ES-I3 (cell line): ENCODE data around the gene GKN1.

Source experiments
- H3K36me3 ChIP-seq: 2 replicates; pipeline ENCODE4 v1.6.1; 2013; ENCODE audit warnings: mild to moderate bottlenecking, low read length, control low read depth, moderate library complexity; ENCODE audit not compliant: insufficient read depth
- H3K4me1 ChIP-seq: 2 replicates; pipeline ENCODE4 v1.6.1; 2013; ENCODE audit warnings: mild to moderate bottlenecking, control low read depth, low read length; ENCODE audit not compliant: insufficient read depth
- H3K9ac ChIP-seq: 2 replicates; pipeline ENCODE4 v1.6.1; 2013; ENCODE audit warnings: low read depth, mild to moderate bottlenecking, low read length, moderate library complexity
- H3K9me3 ChIP-seq: 2 replicates; pipeline ENCODE4 v1.6.1; 2013; ENCODE audit warnings: mild to moderate bottlenecking, low read length, moderate library complexity; ENCODE audit not compliant: control insufficient read depth, insufficient read depth

GKN1 gene

DNA sequence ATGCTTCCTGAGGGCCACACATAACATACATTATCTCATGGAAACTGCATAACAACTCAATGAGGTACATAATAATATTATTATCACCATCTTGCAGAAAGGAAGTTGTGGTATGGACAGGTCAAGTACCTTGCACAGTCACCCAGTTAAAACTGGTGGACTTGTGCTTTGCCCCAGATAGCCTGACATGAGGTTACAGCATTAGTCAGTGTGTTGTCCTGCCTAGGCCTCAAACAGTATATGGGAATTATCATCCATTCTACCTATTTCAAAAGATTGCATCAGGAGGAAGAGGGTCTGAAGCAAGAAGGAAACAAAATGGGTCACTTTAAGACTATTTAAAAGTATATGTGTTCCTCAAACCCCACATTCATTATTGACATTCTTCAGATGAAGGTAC lies 33.2 kb downstream of the GKN1 start:
- no peaks in the 10 kb centered on the region for H3K9me3 ChIP-seq
- H3K9ac ChIP-seq = no peak overlapping the region
- no peaks in the 10 kb centered on the region for H3K4me1 ChIP-seq
- no peaks in the 10 kb centered on the region for H3K36me3 ChIP-seq

DNA sequence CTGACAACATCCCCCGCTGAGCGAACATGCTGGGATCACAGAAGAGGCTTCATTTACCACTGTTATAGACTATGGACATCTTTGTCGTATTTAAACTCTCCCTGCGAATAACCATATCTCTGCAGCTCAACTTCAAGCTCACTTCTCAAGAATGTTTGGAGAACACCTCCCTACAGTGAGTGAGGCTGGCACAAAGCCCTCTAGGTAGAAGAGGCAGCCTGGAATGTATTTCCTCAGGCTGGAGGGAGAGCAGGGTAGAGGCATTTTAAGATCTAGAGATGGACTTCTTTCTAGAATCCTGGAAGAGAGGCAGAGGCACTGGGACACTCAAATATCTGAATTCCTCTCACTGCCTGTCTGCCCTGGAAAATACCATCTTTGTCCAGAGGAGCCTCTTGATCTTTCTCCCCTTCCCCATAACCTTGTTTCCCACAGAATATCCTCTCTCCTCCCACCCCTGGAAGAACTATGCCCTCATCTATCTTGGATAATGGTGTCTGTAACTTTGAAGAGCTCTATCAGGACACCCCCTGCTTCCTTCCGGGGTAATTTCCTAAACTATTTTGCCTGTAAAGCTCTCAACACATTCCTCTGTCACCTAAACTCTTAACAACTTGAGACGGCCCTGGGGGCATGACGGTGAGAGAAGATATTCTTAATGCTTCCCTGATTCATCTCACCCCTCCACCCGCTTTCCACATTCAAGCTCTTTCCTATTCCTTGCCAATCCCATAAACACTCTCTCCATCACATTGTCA lies 36.2 kb downstream of the GKN1 start:
- Histone ChIP-seq H3K9me3 (no peaks in the 10 kb centered on the region), H3K4me1 (no peaks in the 10 kb centered on the region), H3K9ac (no peak overlapping the region), H3K36me3 (no peaks in the 10 kb centered on the region)

DNA sequence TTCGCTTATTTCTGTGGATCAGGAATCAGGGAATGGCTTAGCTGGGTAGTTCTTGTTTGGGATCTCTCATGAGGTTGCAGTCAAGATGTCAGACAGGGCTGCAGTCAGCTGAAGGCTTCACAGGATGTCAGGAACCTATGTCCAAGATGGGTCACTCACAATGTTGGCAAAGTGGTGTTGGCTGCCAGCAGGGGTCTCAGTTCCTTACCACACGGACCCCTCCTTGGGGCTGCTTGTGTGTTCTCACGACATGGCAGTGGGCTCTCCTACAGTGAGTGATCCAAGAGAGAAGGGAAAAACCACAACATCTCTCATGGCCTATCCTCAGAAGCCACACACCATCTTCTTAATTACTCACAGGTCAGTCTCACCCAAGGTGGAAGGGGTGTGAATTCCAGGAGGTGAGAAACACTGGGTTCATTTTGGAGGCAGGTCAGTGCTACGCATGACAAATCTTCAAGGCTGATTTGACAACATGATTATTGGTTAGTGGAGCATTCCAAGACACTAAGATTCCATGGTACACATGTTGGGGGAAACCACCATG lies 37.2 kb downstream of the GKN1 start:
- Histone ChIP-seq H3K9me3 (no peaks in the 10 kb centered on the region), H3K36me3 (no peaks in the 10 kb centered on the region), H3K4me1 (no peaks in the 10 kb centered on the region), H3K9ac (no peak overlapping the region)

DNA sequence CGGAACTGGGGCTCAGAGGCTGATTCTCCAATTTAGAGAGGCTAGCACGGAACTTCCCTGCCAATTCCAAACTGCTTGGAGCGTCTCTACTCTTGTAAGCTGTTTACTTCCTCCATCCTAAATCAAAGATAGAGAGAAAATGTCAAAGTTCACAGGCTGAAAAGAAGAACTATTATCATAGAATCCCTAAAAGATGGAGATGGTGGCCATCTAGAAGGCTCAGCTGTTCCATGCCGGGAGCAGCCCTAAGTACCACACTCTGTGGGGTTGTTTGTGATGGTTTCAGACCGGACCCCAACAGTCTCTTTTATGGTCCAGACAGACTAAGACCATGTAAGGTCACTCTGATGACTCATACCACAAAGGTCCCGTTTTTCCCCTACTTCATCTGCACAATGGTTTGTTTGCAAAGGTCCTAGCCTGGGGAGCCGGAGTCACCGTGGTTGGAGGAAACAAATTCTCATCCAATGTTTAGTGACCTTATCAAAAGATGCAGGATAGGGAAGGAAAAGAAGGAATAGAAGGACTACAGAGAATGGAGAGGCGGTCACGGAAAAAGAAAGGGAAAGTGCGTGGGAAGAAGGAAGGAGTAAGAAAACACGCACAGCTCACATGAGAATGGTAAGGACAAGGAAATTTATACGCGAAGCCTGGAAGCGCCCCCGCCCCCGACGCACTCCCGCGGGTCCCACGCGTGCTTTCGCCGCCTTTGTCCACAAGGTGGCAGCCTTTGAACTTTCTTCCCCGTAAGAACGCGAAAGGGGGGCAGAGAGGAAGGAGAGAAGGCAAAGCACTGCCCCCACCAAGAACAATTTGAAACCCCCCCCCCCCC lies 38.1 kb downstream of the GKN1 start:
- Histone ChIP-seq H3K36me3 (no peaks in the 10 kb centered on the region), H3K4me1 (no peaks in the 10 kb centered on the region), H3K9me3 (no peaks in the 10 kb centered on the region), H3K9ac (peak overlapping the region; percentile 71)

DNA sequence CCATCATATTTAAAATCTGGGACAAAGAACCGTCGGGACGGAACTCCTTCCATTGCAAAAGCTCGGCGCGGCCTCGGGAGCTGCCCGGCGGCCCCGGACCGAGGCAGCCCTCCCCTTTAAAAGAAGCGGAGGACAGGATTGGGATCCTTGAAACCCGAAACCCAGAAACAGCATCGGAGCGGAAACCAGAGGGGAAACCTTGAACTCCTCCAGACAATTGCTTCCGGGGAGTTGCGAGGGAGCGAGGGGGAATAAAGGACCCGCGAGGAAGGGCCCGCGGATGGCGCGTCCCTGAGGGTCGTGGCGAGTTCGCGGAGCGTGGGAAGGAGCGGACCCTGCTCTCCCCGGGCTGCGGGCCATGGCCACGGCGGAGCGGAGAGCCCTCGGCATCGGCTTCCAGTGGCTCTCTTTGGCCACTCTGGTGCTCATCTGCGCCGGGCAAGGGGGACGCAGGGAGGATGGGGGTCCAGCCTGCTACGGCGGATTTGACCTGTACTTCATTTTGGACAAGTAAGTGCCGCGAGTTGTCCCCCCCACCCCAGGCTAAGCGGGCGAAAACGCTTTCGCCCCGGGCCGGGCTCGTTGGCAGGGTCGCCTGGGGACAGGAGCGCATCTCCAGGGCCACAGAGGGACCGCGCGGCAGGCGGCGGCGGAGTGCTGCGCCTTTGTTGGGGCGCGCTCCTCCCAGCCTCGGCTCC lies 38.9 kb downstream of the GKN1 start, which contains the start of gene ANTXR1:
Gene ANTXR1 (plus strand): TSS at position 38 of the 698 bp plus-strand sequence. CDS start 321 bp downstream, at position 359.
- H3K9ac ChIP-seq = peak within 1 kb of the TSS; percentile 71
- no peaks in the 10 kb centered on the region for H3K36me3 ChIP-seq
- H3K9me3 ChIP-seq = no peaks in the 10 kb centered on the region
- H3K4me1 ChIP-seq = no peaks in the 10 kb centered on the region

DNA sequence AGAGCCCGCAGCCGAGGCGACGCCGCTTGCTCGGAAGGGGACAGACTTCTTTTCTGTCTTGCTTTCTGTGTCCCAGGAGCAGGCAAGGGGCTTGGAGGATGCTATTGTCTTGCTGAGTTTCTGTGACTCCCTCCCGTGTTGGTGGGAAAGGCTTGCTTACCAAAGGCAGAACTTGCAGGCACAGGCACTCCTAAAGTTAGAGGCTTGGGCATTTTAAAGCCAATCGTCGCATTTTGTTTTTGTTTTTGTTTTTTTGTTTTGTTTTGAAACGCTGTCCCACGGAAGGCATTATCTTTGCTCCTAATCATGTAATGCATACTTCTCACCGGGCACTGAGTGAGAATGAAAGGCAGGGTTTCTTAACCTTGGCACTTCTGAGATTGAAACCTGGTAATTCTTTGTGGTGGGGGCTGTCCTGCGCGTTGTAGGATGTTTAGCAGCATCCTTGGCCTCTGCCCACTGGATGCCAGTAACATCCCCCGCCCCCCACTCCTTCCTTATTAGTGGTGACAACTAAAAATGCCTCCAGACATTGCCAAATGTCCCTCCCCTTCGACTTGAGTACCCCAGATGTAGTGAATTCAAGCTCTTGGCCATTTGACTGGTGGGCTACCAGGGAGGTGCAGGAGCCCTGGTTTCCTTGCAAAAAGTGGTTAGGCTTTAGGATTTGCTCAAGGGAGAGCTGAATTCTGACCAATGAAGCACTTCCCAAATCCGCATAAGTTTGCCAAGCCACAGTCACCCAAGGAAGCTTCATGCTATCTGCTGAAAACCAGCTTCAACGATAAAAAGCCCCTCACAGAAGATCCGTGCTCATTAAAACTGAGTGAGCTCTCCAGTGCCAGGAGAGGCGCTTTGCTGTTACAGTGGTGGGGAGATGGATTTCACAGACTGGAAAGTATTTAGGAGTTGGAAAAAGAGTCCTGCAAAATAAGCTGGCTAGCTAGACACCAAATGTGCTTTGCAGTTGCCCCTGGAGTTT lies 39.7 kb downstream of the GKN1 start:
- H3K4me1 ChIP-seq = no peaks in the 10 kb centered on the region
- no peaks in the 10 kb centered on the region for H3K36me3 ChIP-seq
- H3K9ac ChIP-seq = peak overlapping the region; percentile 71
- no peaks in the 10 kb centered on the region for H3K9me3 ChIP-seq

DNA sequence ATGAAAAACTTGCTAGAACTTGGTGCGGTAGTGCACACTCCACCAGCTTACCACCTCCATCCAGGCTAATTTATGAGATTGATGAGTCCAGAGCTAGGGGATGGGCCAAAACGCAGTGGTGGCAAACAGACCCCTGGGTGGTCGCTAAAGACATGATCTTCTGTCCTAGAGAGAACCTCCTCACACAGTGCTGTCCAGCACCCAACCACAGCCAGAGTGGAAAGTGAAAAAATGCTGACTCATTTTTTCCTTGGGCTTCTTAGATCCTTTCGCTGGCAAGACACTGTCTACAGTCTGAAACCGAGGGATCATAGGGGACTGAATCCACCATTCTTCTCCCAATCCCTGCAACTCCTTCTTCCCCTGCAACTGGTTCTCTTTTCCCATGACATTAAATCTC lies 42.6 kb downstream of the GKN1 start:
- Histone ChIP-seq H3K4me1 (no peaks in the 10 kb centered on the region), H3K9ac (no peak overlapping the region), H3K36me3 (no peaks in the 10 kb centered on the region), H3K9me3 (no peaks in the 10 kb centered on the region)

DNA sequence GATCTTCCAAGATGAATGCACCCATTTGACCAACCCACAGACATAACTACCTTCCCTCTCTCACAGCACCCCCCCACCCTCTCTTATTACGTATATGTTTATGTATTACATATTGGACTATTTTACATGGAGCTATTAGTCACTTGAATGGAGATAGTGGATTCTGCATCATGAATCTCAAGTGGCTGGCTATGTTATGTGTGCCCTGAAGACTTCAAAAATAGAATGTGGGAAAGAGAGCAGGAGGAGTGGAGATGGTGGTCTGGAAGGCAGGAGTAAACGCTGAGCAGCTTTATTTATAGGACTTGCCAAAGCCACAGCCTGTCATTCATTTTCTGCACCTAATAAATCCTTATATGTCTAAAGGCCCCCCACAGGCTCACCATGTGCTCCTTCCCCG lies 43.4 kb downstream of the GKN1 start:
- Histone ChIP-seq H3K9ac (no peak overlapping the region), H3K4me1 (no peaks in the 10 kb centered on the region), H3K9me3 (no peaks in the 10 kb centered on the region), H3K36me3 (no peaks in the 10 kb centered on the region)

DNA sequence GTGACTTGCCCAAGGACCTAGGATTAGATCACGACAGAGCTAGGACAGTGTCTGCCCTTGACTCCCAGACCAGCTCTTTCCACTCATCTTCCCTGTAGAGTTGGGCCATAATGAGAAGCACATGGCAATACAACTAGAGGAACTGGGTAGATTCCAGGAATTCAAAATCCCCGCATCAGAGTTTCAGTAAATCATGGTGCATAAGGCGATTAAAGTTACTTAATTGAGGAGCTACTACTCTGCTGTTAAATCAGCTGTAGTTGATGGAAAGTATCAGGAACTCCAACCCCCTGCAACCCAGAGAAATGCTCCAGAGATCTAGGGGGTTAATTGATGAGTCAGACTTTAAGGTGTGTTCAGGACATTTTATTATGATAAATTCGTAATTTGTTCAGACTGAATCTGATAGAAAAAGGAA lies 44.3 kb downstream of the GKN1 start:
- H3K9ac ChIP-seq = no peak overlapping the region
- H3K9me3 ChIP-seq = no peaks in the 10 kb centered on the region
- no peaks in the 10 kb centered on the region for H3K36me3 ChIP-seq

DNA sequence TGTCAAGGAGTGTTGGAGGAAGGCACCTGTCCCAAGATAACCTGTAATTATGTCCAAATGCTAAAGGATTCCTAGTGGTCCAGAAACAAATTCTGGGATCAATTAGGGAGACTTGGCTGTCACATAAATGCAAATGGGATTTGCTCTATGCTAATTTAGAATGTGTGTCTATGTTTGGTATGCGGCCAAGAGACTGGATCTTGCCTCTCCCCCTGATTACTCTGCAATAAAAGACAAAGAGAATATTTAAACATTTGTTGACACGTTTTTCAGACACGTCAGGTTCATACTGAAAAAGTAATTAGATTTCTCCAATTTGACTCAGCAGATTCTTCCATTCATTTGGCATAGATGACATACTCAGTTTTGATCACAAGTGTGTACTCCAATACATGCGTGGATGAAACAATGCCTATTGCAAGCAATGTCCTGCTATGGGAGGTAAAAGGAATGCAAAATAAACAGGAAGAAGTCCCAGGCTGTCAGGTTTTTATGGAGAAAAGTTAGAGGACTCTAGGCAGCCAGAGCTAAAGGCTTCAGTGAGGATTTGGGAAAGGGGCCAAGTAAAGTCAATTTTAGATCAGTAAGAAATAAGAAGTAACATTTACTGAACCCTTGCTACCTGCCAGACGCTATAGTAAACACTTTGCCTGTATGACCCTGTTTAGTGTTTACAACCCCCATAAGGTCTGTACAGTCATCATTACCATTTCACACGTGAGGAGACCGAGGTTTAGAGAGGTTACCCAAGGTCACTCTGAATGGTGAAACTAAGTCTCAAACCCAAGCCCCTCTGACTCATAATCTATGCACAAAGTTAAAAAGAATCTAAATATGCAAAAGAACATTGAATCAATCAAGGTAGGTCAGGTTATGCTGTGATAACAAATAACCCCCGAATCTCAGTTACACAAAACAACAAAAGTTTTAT lies 46.3 kb downstream of the GKN1 start:
- H3K36me3 ChIP-seq = no peaks in the 10 kb centered on the region
- H3K9me3 ChIP-seq = no peaks in the 10 kb centered on the region
- no peaks in the 10 kb centered on the region for H3K4me1 ChIP-seq
- H3K9ac ChIP-seq = no peak overlapping the region

More for the DNA sequence above, 44.3 kb downstream of the GKN1 start:
- H3K4me1 ChIP-seq = no peaks in the 10 kb centered on the region

DNA sequence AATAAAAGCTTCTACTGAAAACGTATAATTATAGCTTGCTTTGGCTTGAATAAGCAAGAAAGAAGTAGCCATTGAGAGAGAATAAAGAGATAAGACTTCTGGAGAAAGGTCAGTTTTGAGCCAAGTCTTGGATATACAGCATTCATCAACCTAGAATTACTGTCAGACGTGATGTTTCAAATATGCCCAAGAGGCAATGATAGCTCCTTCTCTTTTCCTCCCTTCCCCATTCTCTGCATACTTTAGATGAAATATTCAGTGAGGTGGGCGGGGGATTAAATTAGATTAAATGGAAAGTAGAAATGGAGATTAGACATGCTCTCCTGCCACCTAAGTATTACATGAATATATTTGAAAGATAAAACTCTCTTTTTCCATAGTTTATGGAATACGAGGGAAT lies 47.3 kb downstream of the GKN1 start:
- no peaks in the 10 kb centered on the region for H3K4me1 ChIP-seq
- no peak overlapping the region for H3K9ac ChIP-seq
- no peaks in the 10 kb centered on the region for H3K9me3 ChIP-seq
- H3K36me3 ChIP-seq = no peaks in the 10 kb centered on the region

DNA sequence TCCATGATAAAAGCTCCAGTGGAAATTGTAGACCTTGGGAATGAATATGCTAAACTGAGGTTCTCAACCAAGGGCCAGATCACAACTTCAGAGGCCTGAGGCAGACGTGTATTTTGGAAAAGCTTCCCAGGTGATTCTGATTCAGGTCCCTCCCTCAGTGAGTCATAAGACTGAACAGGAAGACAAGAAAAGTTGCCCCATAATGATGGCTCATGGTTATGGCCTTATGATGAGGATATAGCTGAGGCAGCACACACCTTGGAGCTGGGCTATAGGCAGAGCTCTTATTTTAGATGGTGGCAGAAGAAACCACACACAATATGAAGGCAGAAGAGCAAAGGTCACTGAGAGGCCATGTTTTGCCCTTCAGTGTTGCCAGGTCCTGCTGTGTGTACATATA lies 48.1 kb downstream of the GKN1 start:
- H3K4me1 ChIP-seq = no peaks in the 10 kb centered on the region
- H3K9ac ChIP-seq = no peak overlapping the region
- H3K36me3 ChIP-seq = no peaks in the 10 kb centered on the region
- no peaks in the 10 kb centered on the region for H3K9me3 ChIP-seq

DNA sequence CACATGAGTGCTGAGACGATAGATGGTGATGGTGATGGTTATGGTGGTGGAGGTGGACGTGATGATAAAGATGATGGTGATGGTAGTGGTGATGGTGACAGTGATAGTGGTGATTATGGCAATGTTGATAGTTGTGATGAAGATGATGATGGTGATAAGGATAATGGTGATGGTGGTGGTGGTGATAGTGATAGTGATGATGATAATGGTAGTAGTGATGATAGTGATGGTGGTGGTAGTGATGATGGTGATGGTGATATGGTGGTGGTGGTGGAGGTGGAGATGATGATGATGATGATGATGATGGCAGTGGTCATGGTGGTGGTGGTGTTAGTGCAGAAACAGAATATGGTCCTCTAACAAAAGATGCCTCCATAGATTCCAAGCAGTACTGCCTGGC lies 48.8 kb downstream of the GKN1 start:
- H3K9ac ChIP-seq = no peak overlapping the region
- no peaks in the 10 kb centered on the region for H3K36me3 ChIP-seq
- H3K9me3 ChIP-seq = no peaks in the 10 kb centered on the region
- no peaks in the 10 kb centered on the region for H3K4me1 ChIP-seq
